Cardiac fibroblast (primary cell): ENCODE measurements around the gene SAMD3.

Experiments used
- DNase-seq, 2 donors: peaks; one replicate each; pipeline versions ENCODE4 v3.0.0 to v3.0.0-alpha.2; 2010; ENCODE audit warnings: low read depth in 2 of 2
- H3K4me3 ChIP-seq, 2 donors: replicated peaks in 1 of 2; 1 replicate in 1 of 2; 2 replicates in 1 of 2; pipeline ENCODE4 v1.5.1; 2011; ENCODE audit warnings: low read depth in 2 of 2, low read length in 2 of 2, mild to moderate bottlenecking in 2 of 2, moderate library complexity in 1 of 2
- TF ChIP-seq, protein P1 (sequence below): IDR thresholded peaks from one replicate; pipeline ENCODE4 v1.5.1; 2011; ENCODE audit warnings: low read depth, mild to moderate bottlenecking, low read length, inconsistent platforms

The SAMD3 gene

DNA sequence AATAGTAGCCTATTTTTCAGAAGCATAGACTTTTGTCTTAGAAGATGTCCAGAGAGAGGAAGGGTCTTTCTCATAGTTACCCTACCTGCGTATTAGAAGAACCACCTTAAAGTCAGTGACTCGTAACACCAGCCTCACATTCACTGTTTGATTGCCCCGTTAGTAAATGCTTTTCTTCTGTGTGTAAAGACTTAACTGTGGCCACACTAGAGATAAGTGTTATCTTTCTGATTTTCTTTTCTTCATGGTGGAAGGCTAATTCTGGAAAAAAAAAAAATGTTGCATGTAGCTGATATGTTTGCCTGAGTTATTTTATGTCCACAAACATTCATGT lies 83.9 kb downstream of the SAMD3 start:
- no peak overlapping the region for H3K4me3 ChIP-seq
- no peak for DNase-seq
- TF ChIP-seq, protein P1, sequence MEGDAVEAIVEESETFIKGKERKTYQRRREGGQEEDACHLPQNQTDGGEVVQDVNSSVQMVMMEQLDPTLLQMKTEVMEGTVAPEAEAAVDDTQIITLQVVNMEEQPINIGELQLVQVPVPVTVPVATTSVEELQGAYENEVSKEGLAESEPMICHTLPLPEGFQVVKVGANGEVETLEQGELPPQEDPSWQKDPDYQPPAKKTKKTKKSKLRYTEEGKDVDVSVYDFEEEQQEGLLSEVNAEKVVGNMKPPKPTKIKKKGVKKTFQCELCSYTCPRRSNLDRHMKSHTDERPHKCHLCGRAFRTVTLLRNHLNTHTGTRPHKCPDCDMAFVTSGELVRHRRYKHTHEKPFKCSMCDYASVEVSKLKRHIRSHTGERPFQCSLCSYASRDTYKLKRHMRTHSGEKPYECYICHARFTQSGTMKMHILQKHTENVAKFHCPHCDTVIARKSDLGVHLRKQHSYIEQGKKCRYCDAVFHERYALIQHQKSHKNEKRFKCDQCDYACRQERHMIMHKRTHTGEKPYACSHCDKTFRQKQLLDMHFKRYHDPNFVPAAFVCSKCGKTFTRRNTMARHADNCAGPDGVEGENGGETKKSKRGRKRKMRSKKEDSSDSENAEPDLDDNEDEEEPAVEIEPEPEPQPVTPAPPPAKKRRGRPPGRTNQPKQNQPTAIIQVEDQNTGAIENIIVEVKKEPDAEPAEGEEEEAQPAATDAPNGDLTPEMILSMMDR, result no peak

DNA sequence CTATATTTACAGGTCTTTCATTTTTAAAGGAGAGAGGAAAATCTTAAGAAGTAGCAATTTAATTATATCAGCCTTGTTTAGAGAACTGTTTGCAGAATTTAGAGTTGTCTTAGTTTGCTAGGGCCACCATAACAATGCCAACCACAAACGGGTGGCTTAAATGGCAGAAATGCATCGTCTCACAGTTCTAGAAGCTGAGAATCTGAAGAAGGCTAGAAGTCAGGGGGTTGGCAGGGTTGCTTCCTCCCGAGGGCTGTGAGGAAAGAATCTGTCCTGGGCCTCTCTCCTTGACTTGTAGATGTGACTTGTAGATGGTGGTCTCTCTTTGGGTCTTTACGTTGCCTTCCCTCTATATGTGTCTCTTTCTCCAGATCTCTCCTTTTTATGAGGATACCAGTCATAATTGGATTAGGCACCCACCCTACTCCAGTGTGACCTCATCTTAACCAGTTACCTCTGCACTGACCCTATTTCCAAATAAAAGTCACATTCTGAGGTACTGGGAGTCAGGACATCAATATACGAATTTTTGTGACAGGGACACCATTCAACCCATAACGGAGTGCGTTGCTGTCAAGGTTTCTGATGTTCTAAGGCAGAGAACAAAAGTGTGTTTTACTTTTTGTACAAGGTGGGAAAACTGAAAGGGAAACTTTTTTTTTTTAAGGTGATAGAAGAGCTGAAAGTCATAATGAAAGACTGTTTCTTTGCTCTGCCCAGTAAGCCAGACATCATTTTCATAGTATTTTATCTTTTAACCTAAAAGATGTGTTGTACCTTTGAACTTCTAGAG lies 84.4 kb downstream of the SAMD3 start:
- TF ChIP-seq, protein P1, result no peak
- no peak overlapping the region for H3K4me3 ChIP-seq

DNA sequence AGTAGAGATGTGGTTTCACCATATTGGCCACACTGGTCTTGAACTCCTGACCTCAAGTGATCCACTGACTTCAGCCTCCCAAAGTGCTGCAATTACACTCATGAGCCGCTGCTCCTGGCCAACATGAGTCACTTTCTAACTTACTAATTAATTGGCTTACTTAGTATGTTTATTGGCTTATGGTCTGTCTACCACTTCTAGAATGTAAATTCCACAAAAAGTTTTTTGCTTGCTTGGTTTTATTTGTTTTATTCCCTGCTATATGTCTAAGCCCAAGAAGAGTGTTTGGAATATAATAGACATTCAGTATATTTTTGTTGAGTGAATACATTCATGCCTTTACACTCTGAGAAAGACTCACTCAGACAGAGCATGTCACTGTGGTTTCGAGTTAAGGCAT lies 86.0 kb downstream of the SAMD3 start:
- TF ChIP-seq, protein P1, result no peak
- H3K4me3 ChIP-seq, result no peak overlapping the region
- no peak for DNase-seq

More for the DNA sequence above, 84.4 kb downstream of the SAMD3 start:
- no peak for DNase-seq

DNA sequence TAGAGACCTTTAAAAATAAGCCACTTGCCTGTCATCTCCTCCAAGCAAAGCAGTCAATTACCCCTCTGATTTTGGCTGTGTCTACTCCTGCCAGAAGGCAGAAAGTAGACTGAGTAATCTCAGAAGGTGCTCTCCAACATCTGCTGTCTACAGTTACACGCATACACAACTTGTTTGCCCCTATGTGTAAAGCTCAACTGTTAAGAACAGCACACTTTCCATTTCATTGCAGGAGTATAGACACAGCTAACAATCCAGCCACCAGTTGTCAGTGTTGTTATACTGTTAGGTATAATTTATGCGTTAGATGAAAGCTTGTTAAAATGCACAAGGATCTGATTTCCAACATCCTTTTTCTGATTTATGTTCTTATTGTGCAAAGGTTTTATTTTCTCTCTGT lies 88.2 kb downstream of the SAMD3 start:
- TF ChIP-seq, protein P1, result no peak
- no peak for DNase-seq
- H3K4me3 ChIP-seq, result no peak overlapping the region

DNA sequence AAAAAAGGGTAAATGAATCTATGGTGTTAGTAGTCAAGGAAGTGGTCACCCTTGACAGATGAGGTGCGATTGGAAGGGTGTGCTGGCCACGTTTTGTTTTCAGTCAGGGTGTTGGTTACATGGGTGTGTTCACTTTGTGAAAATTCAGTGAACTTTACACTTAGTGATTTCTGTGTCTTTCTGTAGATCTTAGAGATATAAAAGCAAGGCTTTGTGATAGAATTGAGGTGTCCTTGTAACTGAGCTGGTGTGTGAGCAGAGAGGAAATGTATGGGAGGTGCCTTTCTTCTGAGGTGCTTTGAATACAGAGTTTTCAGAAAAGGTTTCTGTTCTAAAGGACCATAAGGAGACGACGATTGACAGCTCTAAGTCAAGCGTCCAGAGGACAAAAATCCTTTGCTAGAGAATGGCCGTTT lies 90.5 kb downstream of the SAMD3 start:
- TF ChIP-seq, protein P1, result no peak
- H3K4me3 ChIP-seq, result no peak overlapping the region
- no peak for DNase-seq

DNA sequence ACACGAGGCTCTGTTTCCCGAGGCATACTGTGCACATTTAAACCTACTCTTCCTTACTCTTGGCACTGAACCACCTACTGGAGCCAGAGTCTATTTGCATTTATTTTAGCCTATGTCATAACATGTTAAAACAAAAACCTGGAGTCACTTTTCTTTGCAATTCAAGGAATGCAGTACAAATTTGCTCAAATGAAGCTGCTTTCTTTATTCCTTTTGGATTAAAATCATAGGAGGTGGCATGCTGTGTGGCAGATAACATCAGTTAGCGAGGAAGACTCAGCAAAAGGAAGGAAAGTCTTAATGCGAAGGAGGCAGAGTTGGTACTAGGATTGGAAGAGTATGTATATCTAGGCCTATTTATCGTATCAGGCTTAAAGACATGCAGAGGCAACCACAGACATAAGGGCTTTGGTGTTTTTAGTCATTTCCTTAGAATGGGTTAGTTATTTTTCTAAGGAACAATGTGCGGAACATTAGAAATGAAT lies 92.9 kb downstream of the SAMD3 start:
- TF ChIP-seq, protein P1, result no peak
- H3K4me3 ChIP-seq, result no peak overlapping the region
- peak in 1 of 2 donors; percentile 64 for DNase-seq
